ENCODE data around the gene BACE2.
"Not testable (repeated sequence)": the region's sequence is repeated elsewhere in the genome, so short reads cannot be mapped to it uniquely, and the experiment has no call there.

The BACE2 gene

DNA sequence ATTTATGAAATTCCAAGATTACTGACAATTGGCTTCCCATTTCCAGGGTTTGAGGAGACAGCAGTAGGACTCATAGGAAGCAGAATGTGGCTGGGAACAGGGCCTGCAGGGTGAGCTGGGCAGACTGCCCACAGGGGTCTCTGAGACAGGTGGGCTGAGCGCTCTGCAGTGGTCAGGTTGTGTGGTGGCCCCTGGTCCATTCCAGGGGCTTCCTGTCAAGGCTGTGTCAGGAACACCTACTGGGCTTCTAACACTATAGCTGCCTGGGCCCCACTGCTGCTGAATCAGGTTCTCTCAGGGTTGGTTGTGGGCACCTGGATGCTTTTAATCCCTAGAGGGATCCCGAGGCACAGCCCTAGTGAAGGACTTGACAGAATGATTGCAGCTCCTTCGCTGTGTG lies 72.1 kb downstream of the BACE2 start:
- DNase-seq (ENCODE audit: low read depth in 2 of 2): no peak

DNA sequence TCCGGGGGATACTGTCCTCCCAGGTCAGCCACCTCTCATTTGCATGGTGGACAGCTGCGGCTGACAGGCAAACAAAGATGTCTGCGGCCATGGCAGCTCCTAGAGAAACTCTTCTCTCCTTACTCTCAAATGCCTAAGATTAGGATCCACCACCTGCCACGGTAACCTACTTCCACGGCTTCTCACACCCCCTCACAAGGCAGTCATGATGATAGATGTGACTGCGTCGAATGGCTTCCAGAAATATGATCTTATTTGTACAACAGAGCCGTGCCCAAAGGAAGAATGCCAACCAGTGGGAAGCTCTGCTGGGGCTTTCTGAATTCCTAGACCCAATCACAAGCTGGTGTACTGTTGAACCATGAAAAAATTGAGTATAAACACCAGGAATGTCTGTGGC lies 73.4 kb downstream of the BACE2 start:
- DNase-seq (ENCODE audit: low read depth in 2 of 2): no peak

DNA sequence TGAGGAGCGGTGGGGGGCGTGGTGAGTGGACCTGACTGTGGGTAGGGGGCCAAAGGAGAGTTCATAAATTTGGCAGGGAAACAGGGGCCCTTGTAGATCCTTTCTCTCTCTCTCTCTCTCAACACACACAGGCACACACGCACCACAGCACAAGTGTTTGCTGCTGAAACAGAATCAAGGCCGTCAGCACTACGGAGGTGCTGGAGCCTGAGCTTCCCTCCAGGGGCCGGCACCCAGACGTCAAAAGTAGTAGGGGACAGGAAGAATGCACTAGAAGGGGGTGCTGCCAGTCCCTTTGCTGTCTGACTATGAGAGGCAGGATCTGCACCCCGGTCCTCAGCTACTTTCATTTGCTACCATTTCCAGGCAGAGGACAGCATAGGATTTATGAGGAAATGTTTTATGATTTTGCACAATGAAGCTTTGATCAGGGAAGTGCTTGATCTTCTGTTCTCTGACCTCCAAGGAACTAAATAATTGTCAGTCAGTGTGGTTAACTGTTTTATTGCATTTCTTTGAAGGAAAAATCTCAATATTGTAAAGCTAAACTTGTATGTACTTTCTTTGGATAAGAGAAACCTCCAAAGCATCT lies 74.4 kb downstream of the BACE2 start:
- no peak for DNase-seq (ENCODE audit: low read depth in 2 of 2)

DNA sequence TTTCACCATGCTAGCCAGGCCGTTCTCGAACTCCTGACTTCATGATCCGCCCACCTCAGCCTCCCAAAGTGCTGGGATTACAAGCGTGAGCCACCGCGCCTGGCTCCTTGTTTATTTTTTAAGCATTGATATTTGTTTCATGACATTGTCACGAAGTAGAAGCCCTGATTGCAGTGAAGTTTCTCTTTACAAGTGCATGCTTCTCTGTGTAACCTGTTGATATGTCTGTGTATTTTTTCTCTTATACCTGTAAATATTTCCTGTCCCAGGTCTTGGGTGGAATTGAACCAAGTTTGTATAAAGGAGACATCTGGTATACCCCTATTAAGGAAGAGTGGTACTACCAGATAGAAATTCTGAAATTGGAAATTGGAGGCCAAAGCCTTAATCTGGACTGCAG lies 75.1 kb downstream of the BACE2 start:
- no peak for DNase-seq (ENCODE audit: low read depth in 2 of 2)

DNA sequence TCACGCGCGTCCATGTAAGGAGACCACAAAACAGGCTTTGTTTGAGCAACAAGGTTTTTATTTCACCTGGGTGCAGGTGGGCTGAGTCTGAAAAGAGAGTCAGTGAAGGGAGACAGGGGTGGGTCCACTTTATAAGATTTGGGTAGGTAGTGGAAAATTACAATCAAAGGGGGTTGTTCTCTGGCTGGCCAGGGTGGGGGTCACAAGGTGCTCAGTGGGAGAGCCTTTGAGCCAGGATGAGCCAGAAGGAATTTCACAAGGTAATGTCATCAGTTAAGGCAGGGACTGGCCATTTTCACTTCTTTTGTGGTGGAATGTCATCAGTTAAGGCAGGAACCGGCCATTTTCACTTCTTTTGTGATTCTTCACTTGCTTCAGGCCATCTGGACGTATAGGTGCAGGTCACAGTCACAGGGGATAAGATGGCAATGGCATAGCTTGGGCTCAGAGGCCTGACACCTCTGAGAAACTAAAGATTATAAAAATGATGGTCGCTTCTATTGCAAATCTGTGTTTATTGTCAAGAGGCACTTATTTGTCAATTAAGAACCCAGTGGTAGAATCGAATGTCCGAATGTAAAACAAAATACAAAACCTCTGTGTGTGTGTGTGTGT lies 76.4 kb downstream of the BACE2 start:
- not testable (repeated sequence) for DNase-seq (ENCODE audit: low read depth in 2 of 2)

DNA sequence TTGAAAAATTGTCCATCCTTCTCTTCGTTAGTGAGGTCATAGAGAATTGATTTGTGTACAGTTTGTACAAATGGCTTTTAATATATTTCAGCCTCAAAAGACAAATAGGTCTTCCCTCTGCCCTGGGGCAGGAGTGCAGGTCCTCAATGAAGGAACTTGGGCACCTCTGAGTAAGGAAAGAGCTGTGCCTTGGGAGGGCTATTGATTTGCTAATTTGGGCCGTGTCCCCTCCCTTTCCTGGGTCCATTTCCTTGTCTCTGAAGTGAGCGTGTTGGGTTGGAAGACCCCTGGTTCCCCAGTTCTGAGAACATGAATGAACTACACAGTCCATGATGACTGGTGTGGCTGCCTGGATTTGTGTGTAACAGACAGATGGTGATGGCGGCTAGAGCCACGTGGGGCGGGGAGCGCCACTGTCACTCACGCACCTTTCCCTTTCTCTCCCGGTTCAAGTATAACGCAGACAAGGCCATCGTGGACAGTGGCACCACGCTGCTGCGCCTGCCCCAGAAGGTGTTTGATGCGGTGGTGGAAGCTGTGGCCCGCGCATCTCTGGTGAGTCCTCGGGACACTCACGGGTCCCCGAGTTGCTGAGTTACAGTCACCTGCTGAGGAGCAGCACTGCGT lies 77.7 kb downstream of the BACE2 start:
- no peak for DNase-seq (ENCODE audit: low read depth in 2 of 2)

DNA sequence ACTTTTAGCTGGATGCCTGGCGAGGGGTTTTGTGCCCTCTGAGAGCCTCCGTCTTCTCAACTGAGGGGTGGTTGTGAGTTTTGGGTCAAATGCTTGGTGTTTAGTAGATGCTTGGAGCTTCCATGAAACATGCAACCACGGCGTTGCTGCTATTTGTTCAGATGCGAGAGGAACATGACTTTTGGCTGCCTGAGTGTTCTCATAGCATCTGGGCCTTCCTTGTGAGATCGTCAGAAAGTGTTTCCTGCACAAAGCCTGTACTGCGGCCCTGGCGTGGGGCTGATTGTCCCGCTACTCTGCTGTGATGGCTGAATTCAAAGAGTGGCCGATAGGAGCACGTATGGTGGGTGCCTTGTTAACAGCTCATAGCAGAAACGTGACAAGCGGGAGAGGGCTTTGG lies 78.8 kb downstream of the BACE2 start:
- no peak for DNase-seq (ENCODE audit: low read depth in 2 of 2)

DNA sequence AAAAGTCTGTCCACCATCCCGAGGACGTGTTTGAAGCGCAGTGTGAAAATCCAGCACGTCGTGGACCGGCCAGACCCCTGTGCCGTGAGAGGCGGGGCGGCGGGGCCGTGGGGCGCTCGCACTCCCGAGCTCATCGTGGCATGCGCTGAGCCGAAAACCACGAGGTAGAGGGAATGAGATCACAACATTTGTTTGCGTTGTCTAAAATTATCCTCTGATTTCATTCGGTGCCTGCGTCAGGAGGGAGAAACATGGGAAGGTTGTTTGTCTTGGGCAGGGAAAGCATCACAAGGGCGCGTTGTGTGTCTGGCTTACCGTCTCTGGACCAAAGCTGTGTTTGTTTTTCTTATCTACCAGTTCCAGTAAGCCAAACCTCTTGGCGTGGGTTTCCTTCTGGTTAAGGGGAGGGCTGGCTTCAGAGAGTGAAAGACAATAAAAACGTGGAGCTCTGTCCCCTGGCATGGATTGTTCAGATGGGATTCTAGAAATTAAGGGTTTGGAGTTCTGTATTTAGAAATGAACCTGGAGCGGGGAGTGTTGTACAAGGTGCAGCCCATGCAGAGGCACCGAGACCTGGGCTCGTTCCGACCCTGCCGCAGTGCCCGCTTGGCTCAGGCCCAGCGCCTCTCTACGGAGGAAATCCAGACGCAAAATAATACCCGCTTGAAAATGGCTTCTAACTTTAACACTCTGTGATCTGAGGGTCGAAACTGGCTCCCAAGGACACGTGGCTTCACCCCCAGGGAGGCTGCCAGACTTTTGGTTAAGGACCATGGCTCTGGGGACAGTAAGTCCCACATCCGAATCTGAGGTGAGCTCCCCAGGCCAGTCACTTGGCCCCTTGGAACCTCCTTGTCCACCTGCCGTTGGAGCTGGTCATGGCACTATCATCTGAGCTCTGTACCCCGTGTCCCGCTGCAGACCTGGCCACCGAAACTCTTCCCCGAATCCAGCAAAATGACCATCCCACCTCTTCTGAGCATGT lies 79.9 kb downstream of the BACE2 start:
- no peak for DNase-seq (ENCODE audit: low read depth in 2 of 2)

DNA sequence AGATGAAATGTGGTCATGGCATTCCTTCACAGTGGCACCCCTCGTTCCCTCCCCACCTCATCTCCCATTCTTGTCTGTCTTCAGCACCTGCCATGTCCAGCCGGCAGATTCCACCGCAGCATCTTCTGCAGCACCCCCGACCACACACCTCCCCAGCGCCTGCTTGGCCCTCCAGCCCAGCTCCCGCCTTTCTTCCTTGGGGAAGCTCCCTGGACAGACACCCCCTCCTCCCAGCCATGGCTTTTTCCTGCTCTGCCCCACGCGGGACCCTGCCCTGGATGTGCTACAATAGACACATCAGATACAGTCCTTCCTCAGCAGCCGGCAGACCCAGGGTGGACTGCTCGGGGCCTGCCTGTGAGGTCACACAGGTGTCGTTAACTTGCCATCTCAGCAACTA lies 81.5 kb downstream of the BACE2 start:
- DNase-seq (ENCODE audit: low read depth in 2 of 2): no peak

DNA sequence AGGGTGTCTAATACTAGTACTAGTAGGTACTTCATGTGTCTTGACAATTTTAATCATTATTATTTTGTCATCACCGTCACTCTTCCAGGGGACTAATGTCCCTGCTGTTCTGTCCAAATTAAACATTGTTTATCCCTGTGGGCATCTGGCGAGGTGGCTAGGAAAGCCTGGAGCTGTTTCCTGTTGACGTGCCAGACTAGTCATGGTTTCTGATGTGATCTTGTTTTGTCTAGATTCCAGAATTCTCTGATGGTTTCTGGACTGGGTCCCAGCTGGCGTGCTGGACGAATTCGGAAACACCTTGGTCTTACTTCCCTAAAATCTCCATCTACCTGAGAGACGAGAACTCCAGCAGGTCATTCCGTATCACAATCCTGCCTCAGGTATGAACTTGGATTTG lies 82.6 kb downstream of the BACE2 start:
- DNase-seq (ENCODE audit: low read depth in 2 of 2): no peak

DNA sequence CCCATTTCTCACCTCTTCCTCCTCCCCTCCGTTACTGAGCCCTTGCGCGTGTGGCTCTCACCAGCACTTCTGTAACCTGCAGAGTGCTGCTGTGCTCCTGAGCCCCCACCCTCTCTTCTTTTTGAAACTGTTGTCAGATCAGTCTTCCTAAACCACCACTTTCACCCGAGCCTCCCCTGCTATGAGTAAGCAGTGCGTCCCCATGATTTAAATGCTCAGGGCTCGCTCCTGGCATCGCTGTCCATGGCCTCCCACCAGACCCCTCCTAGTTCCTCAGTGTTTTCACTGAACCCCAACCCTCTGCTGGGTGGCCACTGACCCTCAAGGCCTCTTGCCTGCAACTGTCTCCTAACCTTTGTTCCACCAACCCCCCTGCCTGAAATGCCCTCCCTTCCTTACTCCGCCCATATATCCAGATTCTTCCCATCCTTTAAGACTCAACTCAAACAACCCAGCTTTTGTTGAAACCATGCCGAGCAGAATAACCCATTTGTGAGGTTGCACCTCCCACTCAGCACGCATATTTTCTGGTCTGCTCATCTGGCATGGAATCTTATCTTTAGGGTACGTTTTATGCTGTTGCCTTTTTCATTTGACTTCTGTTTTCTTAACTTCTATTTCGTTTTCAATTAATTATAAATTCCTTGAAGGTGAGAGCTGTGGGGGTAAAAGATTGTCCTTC lies 84.1 kb downstream of the BACE2 start:
- DNase-seq (ENCODE audit: low read depth in 2 of 2): no peak

DNA sequence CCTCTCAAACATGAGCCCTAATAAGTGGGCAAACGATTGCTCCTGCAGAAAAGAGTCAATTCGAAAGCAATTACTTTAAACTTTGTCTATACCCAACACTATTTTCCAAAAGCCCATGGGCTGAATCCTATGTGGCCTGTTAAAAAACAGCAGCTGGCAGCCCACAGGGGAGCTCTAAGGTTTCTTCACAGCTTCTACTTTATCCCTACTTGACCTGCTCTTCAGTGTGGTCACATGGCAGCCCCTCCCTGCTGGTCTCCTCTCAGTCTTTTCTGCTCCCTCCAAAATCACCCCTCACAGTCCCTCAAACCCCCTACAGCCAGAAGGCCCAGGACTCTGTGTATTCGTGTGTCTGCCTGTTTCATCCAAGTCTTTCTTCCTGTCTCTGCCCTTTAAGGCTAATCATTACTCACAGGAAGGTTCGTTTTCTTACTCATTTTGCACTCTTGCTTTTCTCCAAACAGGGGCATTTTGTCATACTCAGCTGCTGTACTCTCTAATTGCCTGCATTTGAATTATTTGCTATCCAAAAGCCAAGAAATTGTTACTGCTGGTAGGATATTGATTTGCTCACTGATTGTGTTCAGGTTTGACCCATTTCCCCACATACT lies 86.2 kb downstream of the BACE2 start:
- DNase-seq (ENCODE audit: low read depth in 2 of 2): no peak

DNA sequence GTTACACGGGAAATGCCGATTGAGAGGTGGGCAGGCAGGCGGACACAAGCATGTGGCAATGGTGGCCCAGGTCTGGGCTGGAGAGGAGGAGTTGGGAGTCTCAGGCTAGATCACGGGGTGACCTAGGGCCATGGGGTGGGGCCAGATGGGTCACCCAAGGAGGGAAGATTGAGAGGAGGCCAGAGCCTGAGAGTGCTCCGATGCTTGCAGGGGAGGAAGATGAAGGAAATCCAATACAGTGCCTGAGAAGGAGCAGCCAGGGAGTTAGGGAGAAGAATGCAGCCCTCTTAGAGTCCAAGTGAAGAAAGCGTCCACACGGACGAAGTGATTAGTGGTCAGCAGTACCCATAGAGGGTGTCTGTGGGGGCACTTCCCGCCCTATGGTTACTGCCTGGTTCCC lies 87.2 kb downstream of the BACE2 start:
- no peak for DNase-seq (ENCODE audit: low read depth in 2 of 2)

DNA sequence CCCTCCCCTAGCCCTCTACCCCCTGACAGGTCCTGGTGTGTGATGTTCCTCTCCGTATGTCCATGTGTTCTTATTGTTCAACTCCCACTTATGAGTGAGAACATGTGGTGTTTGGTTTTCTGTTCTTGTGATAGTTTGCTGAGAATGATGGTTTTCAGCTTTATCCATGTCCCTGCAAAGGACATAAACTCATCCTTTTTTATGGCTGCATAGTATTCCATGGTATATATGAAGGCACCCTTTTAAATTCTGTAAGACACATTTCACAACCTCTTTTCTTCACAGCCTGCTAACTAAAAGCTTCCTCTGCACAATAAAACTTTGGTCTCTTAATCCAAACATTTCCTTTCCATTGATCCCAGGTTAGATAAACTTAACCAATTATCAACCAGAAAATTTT lies 88.3 kb downstream of the BACE2 start:
- DNase-seq (ENCODE audit: low read depth in 2 of 2): not testable (repeated sequence)

DNA sequence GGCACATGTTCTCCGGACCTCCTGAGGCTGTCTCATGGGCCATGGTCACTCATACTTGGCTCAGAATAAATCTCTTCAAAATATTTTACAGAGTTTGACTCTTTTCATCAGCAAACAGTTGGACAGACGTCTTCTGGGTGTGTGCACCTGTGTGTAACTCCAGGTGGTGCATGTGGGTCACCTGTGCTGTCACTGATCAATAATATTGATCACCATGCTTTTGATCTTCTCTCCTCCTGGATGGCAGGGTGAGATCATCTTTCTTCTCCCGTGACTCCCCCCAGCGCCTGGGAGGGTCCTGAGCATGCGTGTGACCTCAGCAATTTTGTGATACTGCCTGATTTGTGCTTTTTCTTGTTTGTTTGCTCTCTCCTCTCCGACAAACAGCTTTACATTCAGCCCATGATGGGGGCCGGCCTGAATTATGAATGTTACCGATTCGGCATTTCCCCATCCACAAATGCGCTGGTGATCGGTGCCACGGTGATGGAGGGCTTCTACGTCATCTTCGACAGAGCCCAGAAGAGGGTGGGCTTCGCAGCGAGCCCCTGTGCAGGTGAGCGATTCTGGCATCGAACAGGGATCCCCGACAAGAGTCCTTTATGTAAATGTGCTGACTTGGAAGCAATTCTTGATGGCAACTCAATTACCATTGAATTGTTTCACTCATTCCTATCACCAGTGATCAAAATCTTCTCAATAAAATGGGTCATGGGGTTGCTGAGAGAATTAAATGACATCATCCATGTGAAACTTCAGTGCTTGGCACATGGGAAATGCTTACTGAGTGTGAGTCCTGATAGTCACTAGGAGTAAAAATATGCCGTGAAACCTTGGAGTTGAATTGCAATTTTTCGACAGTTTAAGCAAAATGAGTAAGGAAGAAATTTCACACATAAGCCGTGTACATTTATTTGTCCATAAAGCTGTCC lies 89.1 kb downstream of the BACE2 start:
- no peak for DNase-seq (ENCODE audit: low read depth in 2 of 2)

DNA sequence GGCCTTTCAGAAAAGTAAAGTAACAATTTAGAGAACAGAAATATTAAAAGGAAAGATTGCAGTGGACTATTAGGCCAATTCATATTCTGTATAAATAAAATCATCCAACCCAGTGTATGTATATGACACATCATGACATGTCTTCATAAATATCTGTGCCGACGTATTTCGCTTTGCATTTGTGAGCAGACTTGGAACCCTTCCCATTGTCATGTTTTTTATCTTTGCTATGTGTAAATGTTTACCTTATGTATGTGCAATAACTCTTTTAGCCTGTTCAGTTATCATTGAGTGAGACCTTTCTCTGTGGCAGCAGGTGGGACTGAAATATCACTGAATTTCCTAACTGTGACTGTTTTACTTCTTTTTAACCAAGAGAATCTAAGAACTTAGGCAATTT lies 90.7 kb downstream of the BACE2 start:
- DNase-seq (ENCODE audit: low read depth in 2 of 2): no peak

DNA sequence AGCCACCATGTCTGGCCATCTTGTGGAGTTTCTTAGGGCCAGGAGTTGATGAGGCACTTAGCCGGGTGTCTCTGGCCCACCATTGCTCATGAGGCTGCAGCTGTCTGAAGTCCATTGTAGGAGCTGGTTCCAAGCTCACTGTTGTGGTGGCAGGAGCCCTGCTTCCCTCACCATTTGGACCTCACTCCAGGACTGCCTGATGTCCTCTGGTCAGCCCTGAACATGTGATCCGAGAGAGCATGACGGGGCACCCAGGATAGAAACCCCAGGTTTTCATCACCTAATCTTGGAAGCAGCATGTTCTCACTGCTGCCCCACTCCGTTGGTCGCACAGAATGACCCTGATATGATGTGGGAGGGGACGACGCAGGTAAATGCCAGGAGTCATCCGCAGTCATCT lies 92.5 kb downstream of the BACE2 start:
- no peak for DNase-seq (ENCODE audit: low read depth in 2 of 2)

DNA sequence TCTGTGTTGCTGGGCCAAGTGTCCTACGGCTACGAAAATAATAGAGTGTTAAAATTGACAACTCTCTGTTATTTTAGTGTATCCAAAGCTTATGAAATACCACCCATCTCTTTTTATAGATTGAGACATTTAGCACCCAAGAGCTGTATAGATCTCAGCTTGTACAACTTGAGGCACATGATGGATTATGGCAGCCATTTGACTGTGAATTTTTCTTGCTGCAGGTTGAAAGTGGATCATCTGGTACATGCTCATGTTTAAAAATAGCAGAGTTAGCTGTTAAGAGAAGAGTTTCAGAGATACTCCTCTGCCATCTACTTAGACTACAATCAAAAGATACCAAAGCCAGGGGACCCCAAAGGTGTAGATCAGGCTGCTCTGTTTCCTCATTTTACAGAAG lies 99.4 kb downstream of the BACE2 start:
- DNase-seq (ENCODE audit: low read depth in 2 of 2): no peak

DNA sequence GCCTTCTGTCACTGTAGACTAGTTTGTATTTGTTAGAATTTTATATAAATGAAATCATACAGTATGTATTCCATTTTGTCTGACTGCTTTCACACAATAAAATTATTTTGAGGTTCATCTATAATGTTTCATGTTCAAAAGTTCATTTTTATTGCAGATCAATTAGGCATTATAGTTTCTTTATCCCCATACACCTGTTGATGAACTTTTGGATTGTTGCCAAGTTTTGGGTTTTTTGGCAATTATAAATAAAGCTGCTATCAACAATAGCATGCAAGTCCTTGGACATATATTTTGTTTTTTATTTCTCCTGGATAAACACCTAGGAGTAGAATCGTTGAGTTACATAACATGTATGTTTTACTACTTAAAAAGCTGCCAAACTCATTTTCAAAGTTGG lies 101.6 kb downstream of the BACE2 start:
- no peak for DNase-seq (ENCODE audit: low read depth in 2 of 2)

DNA sequence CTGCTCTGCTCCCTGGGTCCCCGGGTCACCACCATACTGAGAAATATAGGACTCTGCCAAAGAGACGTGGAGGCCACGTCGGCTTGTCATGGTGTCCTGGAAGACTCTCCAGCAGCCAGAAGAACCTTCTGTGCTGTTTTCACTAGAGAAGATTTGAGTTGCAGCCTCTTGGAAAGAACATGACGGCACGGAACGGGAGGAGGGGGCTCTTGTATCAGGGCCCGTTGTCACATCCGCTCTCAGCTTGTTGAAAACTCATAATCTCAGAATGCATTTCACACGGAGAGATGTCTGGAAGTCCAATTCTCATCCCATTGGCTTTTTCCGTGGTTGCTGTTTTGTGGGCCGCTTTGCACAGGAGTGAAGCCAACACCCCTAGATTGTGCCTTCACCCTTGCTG lies 109.2 kb downstream of the BACE2 start:
- DNase-seq (ENCODE audit: low read depth in 2 of 2): no peak

Data from stimulated activated CD8-positive, alpha-beta memory T cell treated with anti-CD3 and anti-CD28 coated beads, Interleukin-7, amount 100 ng/mL, for 1 hour (primary cell).